UCSD-AML1 (cell line): ENCODE results near the gene RXRG.

ENCODE experiments used
- DNase-seq: peaks from one replicate; lab custom pipeline; 2025; ENCODE audit not compliant: unreplicated experiment; lab: John Stamatoyannopoulos, UW

RXRG gene

DNA sequence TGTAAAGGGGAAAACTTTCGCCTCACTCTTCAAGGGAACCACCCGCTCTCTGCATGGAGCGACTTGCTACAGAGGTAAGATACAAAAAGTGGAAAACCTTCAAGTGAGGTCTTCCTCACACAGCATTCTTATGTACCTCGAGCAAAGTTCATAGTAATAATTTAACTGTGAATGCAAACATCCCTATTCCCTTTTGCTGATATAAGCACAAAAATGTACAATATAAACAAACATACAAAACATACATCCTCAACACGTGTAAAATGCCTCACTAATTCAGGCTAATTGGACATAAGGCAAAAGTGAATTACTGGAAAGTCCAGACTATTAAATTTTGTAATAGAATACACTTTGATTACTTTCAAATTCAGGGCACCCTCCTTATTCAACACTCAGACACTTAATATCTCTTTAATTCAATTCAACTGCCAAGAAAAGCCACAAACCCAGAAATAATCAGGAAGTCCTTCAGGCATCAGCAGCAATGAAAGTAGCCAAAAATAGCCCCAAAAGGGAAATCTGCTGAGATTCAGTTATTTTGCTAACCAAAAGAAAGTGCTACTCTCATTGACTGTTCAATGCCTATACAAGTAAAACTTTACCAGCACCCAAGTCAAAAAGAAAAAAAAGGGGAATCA, 73.2 kb downstream of the RXRG start:
- no peak for DNase-seq

DNA sequence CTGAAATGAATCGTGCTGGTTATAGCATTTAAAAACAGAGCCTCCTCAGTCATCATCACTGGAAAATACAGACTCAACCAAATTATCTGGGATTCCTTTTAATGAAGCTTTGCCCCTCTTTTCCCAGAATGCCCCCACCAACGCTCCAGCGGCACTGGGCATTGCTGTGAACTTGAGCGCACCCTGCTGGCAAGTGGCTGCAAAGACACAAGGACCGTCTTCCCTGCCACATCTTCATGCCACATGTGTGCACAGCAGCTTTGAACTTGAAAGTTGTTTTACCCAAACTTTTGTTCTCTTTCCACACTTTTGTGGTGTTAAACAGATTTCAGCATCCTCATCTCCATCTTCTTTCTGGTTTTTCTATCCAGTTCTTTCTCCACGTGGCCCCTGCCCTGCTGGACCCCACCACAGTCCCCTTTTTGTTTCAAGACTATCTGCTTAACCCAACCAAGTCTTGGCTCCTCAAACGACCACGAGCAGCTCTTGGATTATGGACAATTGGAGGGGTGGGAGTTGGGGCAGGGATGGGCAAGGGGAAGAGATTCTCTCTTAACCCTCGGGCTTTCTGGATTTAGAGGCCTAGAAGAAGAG, 75.6 kb downstream of the RXRG start:
- DNase-seq = peak; percentile 35

DNA sequence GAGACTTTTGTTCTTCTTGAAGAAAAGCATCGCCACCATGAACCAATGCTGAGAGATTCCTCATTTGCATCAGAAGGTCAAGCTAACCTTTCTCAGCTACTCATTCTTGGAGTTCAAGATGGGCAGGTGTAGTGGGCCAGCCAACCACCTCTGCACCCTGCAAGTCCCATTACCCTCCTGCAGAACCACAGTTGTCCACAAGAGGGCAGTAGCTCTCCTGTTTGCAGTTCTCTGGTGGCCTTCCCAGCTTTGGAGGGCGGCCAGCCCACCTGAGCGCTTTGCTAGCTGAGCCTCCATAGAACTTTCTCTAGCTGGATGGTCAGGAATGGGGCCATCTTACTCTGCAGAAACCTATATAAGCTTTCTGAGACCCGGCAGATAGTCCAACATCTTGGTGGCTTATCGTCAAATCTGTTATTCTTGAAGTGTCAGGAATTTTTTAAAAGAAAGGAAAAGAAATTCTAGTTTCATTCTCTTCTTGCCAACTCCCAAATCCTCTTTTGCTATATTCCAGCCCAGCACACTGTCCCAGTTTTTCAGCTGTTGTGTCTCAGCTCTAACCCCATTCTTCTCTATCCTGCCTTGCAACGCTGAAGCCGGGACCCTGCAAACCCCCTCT, 77.4 kb downstream of the RXRG start:
- peak; percentile 50 for DNase-seq

DNA sequence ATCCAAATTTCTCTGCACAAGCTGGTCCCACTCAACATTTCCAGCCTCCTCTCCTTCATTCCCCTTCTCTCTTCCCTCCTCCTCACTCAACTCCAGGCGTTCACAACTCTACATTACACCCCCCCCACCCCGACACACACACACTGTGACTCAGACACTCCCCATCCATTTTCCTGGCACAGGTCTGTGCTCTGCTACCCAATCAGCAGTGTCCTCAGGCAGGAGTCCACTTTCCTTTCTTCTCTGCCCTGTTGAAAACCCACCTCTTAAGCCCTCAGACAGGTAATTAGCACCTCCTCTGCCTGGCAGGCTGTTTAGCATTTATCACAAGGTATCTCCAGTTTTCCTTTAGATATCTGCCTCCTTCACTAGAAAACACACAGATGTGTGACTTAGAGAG, 79.6 kb downstream of the RXRG start:
- DNase-seq = no peak

- no peak for DNase-seq
Measured at GRCh38 chr1:165364568-165365133, 80.3 kb downstream of the RXRG start.

- no peak for DNase-seq
Measured at GRCh38 chr1:165356876-165357275, 88.0 kb downstream of the RXRG start.

- DNase-seq = no peak
Measured at GRCh38 chr1:165355977-165356811, 88.7 kb downstream of the RXRG start, which contains the start of gene LMX1A. LMX1A (minus strand) TSS chr1:165356715; CDS start chr1:165355559, 1,156 bp downstream.

- no peak for DNase-seq
Measured at GRCh38 chr1:165355139-165355976, 89.6 kb downstream of the RXRG start.

GRCh38 chr1:165354739-165355138, 90.2 kb downstream of the RXRG start:
- no peak for DNase-seq

DNA sequence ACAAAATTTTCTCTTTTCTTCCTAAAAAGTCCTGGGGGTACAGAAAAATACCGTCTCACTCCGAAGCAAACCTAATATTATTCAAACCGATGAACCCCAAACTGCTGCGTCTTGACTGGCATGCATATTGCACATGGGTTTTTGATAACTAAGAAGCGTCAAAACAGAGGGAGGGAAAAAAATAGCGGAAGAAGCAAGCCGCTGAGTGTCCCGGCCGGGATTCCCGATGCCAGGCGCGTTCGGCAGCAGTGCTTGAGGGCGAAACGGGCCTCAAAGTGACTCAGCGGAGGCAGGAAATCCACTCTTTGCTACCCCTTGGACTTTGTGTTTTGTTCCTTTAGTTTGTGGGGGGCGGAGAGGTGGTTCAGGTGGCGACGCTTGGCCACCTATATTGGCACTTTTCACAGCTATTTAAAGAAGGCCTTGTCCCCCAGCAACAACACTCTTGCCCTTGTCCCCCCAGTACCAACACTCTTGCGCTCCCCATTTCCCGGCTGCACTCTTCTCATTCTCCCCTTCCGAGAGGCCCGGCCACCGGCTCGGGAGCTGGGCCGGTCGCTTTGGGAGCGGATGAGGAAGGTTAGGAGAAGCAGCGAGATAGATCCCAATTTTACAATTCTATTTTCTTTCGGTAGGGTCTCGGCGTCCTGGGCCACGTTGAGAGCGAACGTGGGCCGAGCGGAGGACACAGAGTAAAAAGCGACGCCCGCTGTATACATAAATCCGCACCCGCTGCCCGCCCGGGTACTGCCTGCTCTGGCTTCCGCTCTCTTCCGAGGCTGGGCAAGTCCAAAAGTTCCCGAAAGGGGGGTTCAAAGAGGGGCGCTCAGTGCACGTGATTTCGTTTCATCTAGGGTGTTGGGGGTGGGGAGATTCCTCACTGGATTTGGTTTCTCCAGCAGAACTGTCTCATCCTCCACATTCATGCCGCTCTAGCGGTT, 90.9 kb downstream of the RXRG start:
- DNase-seq = no peak

DNA sequence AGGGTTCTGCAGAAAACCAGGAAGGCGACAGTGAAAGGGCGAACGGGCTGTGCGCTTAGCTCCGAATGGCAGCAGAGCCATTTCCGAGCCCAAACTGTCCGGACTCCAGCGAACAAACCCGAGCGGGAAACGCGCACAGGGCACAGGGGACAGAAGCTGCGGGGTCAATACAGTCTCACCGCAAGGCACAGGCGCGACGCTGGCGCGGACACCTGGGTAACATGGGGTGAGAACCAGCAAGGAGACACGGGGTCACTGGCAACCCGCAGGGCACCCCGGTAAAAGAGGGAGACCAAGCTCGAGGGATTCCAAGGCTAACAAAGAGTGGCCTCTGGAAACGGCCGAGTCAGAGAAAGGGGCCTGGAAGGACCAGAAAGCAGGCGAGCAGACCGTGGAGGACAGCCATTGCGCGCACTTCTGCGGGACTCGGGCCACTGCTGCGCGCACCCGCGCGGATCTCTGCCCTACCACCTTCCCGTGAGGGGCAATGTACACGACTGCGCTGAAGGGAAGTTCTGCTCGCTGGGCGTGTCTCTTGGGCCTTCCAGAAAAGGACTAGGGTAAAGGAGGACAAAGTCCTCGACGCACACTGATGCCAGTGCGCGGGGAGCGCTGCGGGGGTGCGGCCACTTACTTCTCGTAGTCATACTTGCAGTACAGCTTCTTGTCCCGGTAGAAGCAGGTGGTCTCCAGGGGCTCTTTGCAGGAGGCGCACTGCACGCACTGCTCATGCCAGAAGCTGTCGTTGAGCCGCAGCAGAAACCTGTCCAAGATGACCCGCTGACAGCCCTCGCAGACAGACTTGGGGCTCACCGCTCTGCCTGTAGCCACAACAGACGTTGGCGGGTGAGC, 92.3 kb downstream of the RXRG start:
- DNase-seq = no peak

DNA sequence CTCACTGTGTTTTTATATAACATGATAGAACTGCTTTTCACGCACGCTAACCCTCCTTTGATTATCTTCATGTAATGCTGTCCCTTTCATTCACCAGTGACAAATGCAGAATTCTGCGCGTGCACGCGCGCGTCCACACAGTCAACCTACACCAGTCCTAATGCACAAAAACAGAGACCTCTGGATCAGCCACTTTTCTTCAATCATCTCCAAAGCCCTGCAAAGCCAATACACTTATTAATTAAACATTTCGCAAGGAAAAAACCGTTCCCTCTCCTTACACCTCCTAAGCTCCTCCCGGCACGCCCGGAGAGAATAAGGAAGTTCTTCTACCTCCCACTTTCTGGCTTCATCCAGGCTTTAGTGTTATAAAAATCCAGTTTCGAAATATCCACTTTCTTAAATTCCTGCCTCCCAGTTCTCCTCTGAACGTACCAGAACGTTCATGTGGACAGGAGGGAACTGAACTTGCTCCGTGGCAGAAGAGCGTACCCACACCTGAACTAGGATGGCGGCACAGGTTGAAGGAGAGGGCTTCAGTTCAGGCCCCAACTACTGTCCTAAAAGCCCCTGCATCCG, 93.0 kb downstream of the RXRG start:
- DNase-seq = no peak
